Sigmoid colon (tissue), 4 donors: ENCODE results near the gene SLF1.

ENCODE experiments used
- POLR2A ChIP-seq, 2 donors: fragments of 450-650 bp; IDR thresholded peaks; one replicate each; pipeline ENCODE4 v1.6.1; 2016; ENCODE audit warnings: antibody characterized with exemption in 2 of 2, mild to moderate bottlenecking in 2 of 2, moderate library complexity in 2 of 2
- POLR2AphosphoS5 ChIP-seq, 4 donors: sonication (generic); formaldehyde crosslinking; IDR thresholded peaks; one replicate each; pipeline ENCODE4 v1.6.1; 2017; ENCODE audit warnings: antibody characterized with exemption in 4 of 4
- TF ChIP-seq, protein P1 (sequence below), 4 experiments: fragments of 450-650 bp in 3 of 4; fragments of 200-600 bp in 1 of 4; IDR thresholded peaks; one replicate each; pipeline ENCODE4 v1.5.1; 2016 to 2019; ENCODE audit warnings: antibody characterized with exemption in 4 of 4, mild to moderate bottlenecking in 3 of 4, moderate library complexity in 2 of 4

DNA sequence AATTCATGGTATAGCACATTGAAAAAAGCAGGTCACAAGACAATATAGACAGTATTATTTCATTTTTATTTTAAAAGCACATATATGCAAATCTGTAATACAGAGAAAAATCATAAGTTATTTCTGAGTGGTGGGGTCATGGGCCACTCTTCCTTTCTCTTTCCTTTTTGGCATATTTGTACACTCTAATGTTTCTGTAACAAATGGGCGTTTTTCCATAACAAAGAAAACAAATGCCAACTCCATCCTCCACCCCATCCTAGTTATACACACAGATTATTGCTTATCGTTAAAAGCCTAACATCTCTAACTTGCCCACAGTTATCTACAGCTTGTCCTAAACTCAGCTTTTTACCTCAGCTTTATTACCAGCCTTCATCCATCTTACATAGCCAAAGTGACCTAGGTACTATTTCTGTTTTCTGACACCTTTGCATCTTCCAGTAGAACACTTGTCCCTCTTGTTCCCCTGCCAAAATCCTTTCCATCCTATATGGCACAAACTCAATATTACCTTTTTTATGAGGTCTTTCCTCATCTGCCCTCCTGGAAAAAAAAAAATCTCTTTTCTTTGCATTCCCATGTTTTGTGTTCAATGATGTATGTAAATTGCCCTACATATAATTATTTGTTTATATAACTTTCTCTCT, 4.2 kb upstream of the SLF1 start:
- TF ChIP-seq, protein P1, sequence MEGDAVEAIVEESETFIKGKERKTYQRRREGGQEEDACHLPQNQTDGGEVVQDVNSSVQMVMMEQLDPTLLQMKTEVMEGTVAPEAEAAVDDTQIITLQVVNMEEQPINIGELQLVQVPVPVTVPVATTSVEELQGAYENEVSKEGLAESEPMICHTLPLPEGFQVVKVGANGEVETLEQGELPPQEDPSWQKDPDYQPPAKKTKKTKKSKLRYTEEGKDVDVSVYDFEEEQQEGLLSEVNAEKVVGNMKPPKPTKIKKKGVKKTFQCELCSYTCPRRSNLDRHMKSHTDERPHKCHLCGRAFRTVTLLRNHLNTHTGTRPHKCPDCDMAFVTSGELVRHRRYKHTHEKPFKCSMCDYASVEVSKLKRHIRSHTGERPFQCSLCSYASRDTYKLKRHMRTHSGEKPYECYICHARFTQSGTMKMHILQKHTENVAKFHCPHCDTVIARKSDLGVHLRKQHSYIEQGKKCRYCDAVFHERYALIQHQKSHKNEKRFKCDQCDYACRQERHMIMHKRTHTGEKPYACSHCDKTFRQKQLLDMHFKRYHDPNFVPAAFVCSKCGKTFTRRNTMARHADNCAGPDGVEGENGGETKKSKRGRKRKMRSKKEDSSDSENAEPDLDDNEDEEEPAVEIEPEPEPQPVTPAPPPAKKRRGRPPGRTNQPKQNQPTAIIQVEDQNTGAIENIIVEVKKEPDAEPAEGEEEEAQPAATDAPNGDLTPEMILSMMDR (IDR thresholded peaks at IDR 0.05), result no peak
- TF ChIP-seq POLR2AphosphoS5 (IDR thresholded peaks at IDR 0.05) (no peak), POLR2A (IDR thresholded peaks at IDR 0.05) (no peak)
